ENCODE measurements around the gene MFAP4.

MFAP4 gene

GRCh38 chr17:19362277-19363113 lies 24.5 kb downstream of the MFAP4 start, which contains the start of gene B9D1 (continued):
- TF ChIP-seq REST (tag by site-specific recombination; IDR thresholded peaks at IDR 0.05) = no peak
- no peak for TF ChIP-seq ZNF791 (tag by site-specific recombination; IDR thresholded peaks at IDR 0.05)
- peak; percentile 65; the same call in 1 of the 2 replicates for TF ChIP-seq ZNF561 (tag by site-specific recombination; IDR thresholded peaks at IDR 0.05; ENCODE audit: borderline replicate concordance)
- peak; percentile 80 for TF ChIP-seq ZEB2 (tag by site-specific recombination; IDR thresholded peaks at IDR 0.05)
- peak; percentile 53; the same call in 1 of the 2 replicates for TF ChIP-seq KLF10 (tag by site-specific recombination; IDR thresholded peaks at IDR 0.05)
- TF ChIP-seq ZNF18 (tag by site-specific recombination; IDR thresholded peaks at IDR 0.05) = no peak
- TF ChIP-seq ZNF223 (tag by site-specific recombination; IDR thresholded peaks at IDR 0.05) = 0 out of 2 replicates have a peak, but pooled peaks have one; percentile 9
- TF ChIP-seq HOXD13 (CRISPR knock-in tag; IDR thresholded peaks at IDR 0.05; ENCODE audit: borderline replicate concordance) = no peak
- 0 out of 2 replicates have a peak, but pooled peaks have one; percentile 1 for TF ChIP-seq ZNF133 (tag by site-specific recombination; IDR thresholded peaks at IDR 0.05)
- peak; percentile 73 for TF ChIP-seq ZNF324 (tag by site-specific recombination; IDR thresholded peaks at IDR 0.05)
- no peak for TF ChIP-seq ZNF701 (tag by site-specific recombination; IDR thresholded peaks at IDR 0.05)
- TF ChIP-seq ZFP69B (tag by site-specific recombination; IDR thresholded peaks at IDR 0.05) = peak; percentile 98
- peak; percentile 81 for TF ChIP-seq ZNF629 (tag by site-specific recombination; IDR thresholded peaks at IDR 0.05)
- TF ChIP-seq ZNF488 (tag by site-specific recombination; IDR thresholded peaks at IDR 0.05) = no peak
- TF ChIP-seq ZNF423 (tag by site-specific recombination; IDR thresholded peaks at IDR 0.05) = peak; percentile 87
- 0 out of 2 replicates have a peak, but pooled peaks have one; percentile 44 for TF ChIP-seq GLI4 (tag by site-specific recombination; IDR thresholded peaks at IDR 0.05)
- TF ChIP-seq ZSCAN23 (tag by site-specific recombination; IDR thresholded peaks at IDR 0.05) = no peak
- TF ChIP-seq BCL6B (tag by site-specific recombination; IDR thresholded peaks at IDR 0.05) = no peak
- peak; percentile 97 for TF ChIP-seq ZNF341 (tag by site-specific recombination; IDR thresholded peaks at IDR 0.05; ENCODE audit: low read depth)
- TF ChIP-seq ZNF214 (tag by site-specific recombination; IDR thresholded peaks at IDR 0.05; ENCODE audit: borderline replicate concordance) = no peak
- TF ChIP-seq WT1 (tag by site-specific recombination; IDR thresholded peaks at IDR 0.05) = peak; percentile 55
- TF ChIP-seq ZNF658 (tag by site-specific recombination; IDR thresholded peaks at IDR 0.05) = no peak
- peak; percentile 91 for TF ChIP-seq SP2 (tag by site-specific recombination; IDR thresholded peaks at IDR 0.05)
- no peak for TF ChIP-seq ZNF114 (tag by site-specific recombination; IDR thresholded peaks at IDR 0.05)
- TF ChIP-seq ZFP37 (tag by site-specific recombination; IDR thresholded peaks at IDR 0.05) = peak; percentile 44; the same call in 1 of the 2 replicates
- no peak for TF ChIP-seq ZNF175 (tag by site-specific recombination; IDR thresholded peaks at IDR 0.05)
- no peak for TF ChIP-seq ZNF311 (tag by site-specific recombination; IDR thresholded peaks at IDR 0.05; ENCODE audit: borderline replicate concordance)
- TF ChIP-seq ZNF548 (tag by site-specific recombination; IDR thresholded peaks at IDR 0.05) = no peak
- TF ChIP-seq SCRT2 (tag by site-specific recombination; IDR thresholded peaks at IDR 0.05) = no peak
- peak; percentile 84 for TF ChIP-seq ZNF600 (tag by site-specific recombination; IDR thresholded peaks at IDR 0.05)
- TF ChIP-seq MZF1 (tag by site-specific recombination; IDR thresholded peaks at IDR 0.05; ENCODE audit: borderline replicate concordance) = peak; percentile 42; the same call in 1 of the 2 replicates
- TF ChIP-seq INSM2 (tag by site-specific recombination; IDR thresholded peaks at IDR 0.05) = peak; percentile 12; the same call in 1 of the 2 replicates
- TF ChIP-seq SP7 (tag by site-specific recombination; IDR thresholded peaks at IDR 0.05) = peak; percentile 70
